RWPE2 (cell line): ENCODE results near the gene BACE2.

Experiments used
- ATAC-seq: fragments of 200-7000 bp; cut with Tn5 transposase; 3 replicates; pipeline ENCODE4 v1.9.1; 2021; ENCODE audit warnings: low read depth
- DNase-seq: peaks from one replicate; pipeline ENCODE4 v3.0.0-alpha.2; 2020; ENCODE audit warnings: low spot score
- H3K27ac ChIP-seq: fragments of 450-650 bp; 2 replicates; pipeline ENCODE4 v1.5.1; 2017; ENCODE audit warnings: mild to moderate bottlenecking; ENCODE audit not compliant: poor library complexity, severe bottlenecking
- H3K27me3 ChIP-seq: fragments of 250-450 bp; sonication (Bioruptor Pico); 2 replicates; pipeline ENCODE4 v1.5.1; 2021; ENCODE audit warnings: mild to moderate bottlenecking, moderate library complexity; ENCODE audit not compliant: insufficient read depth, poor library complexity, severe bottlenecking
- H3K36me3 ChIP-seq: fragments of 250-450 bp; sonication (Bioruptor Pico); 2 replicates; pipeline ENCODE4 v1.5.1; 2020; ENCODE audit warnings: low read depth, mild to moderate bottlenecking, moderate library complexity
- H3K4me1 ChIP-seq: fragments of 250-450 bp; sonication (Bioruptor Pico); 2 replicates; pipeline ENCODE4 v1.5.1; 2021; ENCODE audit warnings: mild to moderate bottlenecking, moderate library complexity; ENCODE audit not compliant: insufficient read depth, poor library complexity, severe bottlenecking
- H3K4me3 ChIP-seq: fragments of 250-450 bp; sonication (Bioruptor Pico); 2 replicates; pipeline ENCODE4 v1.5.1; 2021; ENCODE audit warnings: mild to moderate bottlenecking, moderate library complexity; ENCODE audit not compliant: severe bottlenecking
- H3K9me3 ChIP-seq: fragments of 250-450 bp; sonication (Bioruptor Pico); 2 replicates; pipeline ENCODE4 v1.5.1; 2021; ENCODE audit warnings: mild to moderate bottlenecking, moderate library complexity; ENCODE audit not compliant: severe bottlenecking
- CTCF ChIP-seq: fragments of 450-650 bp; IDR thresholded peaks from one replicate; pipeline ENCODE4 v1.5.1; 2017; ENCODE audit warnings: mild to moderate bottlenecking, moderate library complexity; ENCODE audit not compliant: poor library complexity, severe bottlenecking

The BACE2 gene

GRCh38 chr21:41147096-41147978 lies 20.6 kb upstream of the BACE2 start:
- no peak overlapping the region for H3K27ac ChIP-seq
- no peak for ATAC-seq
- no peak for DNase-seq

DNA sequence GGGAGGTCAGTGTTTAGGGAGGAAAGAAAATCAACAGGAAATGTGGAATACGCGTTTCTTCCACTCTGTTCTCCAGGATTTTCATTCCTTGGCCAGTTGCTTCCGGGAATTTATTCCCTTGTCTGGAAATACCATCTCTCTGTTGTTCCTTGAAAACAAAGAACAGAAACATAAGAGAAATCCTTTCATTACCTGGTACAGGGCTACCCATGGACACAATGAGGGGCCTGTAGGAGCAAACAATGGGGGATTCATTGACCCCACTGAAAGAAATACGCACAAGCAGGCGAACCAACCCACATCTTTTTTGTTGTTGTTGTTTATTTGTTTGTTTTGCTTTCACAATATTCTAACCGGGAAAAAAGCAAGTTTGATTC lies 20.0 kb upstream of the BACE2 start:
- no peak overlapping the region for H3K4me3 ChIP-seq
- TF ChIP-seq CTCF: no peak

More at GRCh38 chr21:41147096-41147978, 20.6 kb upstream of the BACE2 start:
- Histone ChIP-seq H3K36me3 (no peaks in the 10 kb centered on the region), H3K4me1 (no peaks in the 10 kb centered on the region), H3K27me3 (peaks cover 5% of the 10 kb centered on the region), H3K9me3 (no peaks in the 10 kb centered on the region), H3K4me3 (no peak overlapping the region)
- TF ChIP-seq CTCF: no peak

GRCh38 chr21:41148798-41149197 lies 19.2 kb upstream of the BACE2 start:
- ATAC-seq: no peak
- Histone ChIP-seq H3K4me1 (no peaks in the 10 kb centered on the region), H3K9me3 (no peaks in the 10 kb centered on the region), H3K27me3 (peaks cover 5% of the 10 kb centered on the region), H3K36me3 (no peaks in the 10 kb centered on the region), H3K27ac (no peak overlapping the region), H3K4me3 (no peak overlapping the region)
- DNase-seq: no peak
- TF ChIP-seq CTCF: no peak

More for the DNA sequence above, 20.0 kb upstream of the BACE2 start:
- ATAC-seq: no peak
- no peak for DNase-seq
- Histone ChIP-seq H3K36me3 (no peaks in the 10 kb centered on the region), H3K4me1 (no peaks in the 10 kb centered on the region), H3K27ac (no peak overlapping the region), H3K9me3 (no peaks in the 10 kb centered on the region), H3K27me3 (peaks cover 5% of the 10 kb centered on the region)

DNA sequence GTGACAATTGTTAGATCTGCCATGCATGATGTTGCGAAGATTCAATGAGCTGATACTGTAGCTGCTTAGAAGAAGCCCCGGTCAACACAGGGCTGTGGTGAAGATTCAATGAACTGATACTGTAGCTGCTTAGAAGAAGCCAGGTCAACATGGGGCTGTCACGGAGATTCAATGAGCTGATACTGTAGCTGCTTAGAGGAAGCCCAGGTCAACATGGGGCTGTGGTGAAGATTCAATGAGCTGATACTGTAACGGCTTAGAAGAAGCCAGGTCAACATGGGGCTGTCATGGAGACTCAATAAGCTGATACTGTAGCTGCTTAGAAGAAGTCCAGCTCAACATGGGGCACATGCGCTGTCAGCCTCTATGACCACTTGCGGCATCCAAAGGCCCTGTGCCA lies 18.8 kb upstream of the BACE2 start:
- H3K27ac ChIP-seq: no peak overlapping the region
- no peaks in the 10 kb centered on the region for H3K9me3 ChIP-seq
- no peaks in the 10 kb centered on the region for H3K4me1 ChIP-seq
- H3K27me3 ChIP-seq: peaks cover 5% of the 10 kb centered on the region
- no peaks in the 10 kb centered on the region for H3K36me3 ChIP-seq
- DNase-seq (no peak), ATAC-seq (no peak)
- TF ChIP-seq CTCF: no peak
- no peak overlapping the region for H3K4me3 ChIP-seq

DNA sequence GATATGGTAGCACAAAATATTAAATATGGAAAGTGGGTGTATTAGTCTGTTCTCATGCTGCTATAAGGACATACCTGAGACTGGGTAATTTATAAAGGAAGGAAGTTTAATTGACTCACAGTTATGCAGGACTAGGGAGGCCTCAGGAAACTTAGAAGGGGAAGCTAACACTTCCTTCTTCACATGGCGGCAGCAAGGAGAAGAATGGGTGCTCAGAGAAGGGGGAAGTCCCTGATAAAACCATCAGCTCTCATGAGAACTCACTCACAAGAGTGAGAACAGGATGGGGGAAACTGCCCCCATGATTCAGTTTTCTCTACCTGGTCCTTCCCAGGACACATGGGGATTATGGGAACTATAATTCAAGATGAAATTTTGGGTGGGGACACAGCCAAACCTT lies 15.8 kb upstream of the BACE2 start:
- Histone ChIP-seq H3K27me3 (no peaks in the 10 kb centered on the region), H3K4me3 (no peak overlapping the region), H3K27ac (no peak overlapping the region), H3K4me1 (no peaks in the 10 kb centered on the region), H3K9me3 (no peaks in the 10 kb centered on the region), H3K36me3 (no peaks in the 10 kb centered on the region)
- DNase-seq (no peak), ATAC-seq (no peak)
- no peak for TF ChIP-seq CTCF
